HepG2 (cell line): ENCODE measurements around the gene PPP1R13B. TPM values are rescaled to one million over a fixed set of nuclear protein-coding genes. Genes with fewer than 3 reads are reported as not detected.
A peak's percentile ranks its signal among the peaks of the same experiment; 100 is the strongest.

Experiments
- ATF1 ChIP-seq: IDR thresholded peaks from 2 replicates; pipeline ENCODE4 v1.6.1; 2016; ENCODE audit warnings: mild to moderate bottlenecking, control low read depth
- GABPB1 ChIP-seq: IDR thresholded peaks from 2 replicates; pipeline ENCODE4 v1.6.1; 2016; ENCODE audit warnings: mild to moderate bottlenecking, missing genetic modification reagents, moderate library complexity, missing compliant biosample characterization
- GATAD2A ChIP-seq: IDR thresholded peaks from 2 replicates; pipeline ENCODE4 v1.6.1; 2016
- HNF4A ChIP-seq: sonication (generic); formaldehyde crosslinking; IDR thresholded peaks from 2 replicates; pipeline ENCODE4 v1.4.0; 2020; ENCODE audit warnings: missing genetic modification reagents
- KDM4B ChIP-seq: sonication (generic); formaldehyde crosslinking; IDR thresholded peaks from 2 replicates; pipeline ENCODE4 v1.4.0; 2020; ENCODE audit warnings: missing genetic modification reagents
- MTF2 ChIP-seq: sonication (generic); formaldehyde crosslinking; IDR thresholded peaks from 2 replicates; pipeline ENCODE4 v1.5.0; 2020; ENCODE audit warnings: missing genetic modification reagents, borderline replicate concordance
- POLR2AphosphoS5 ChIP-seq: IDR thresholded peaks from 2 replicates; pipeline ENCODE4 v1.6.1; 2012; ENCODE audit warnings: low read depth, low read length
- SP5 ChIP-seq: IDR thresholded peaks from 2 replicates; pipeline ENCODE4 v1.6.1; 2016; ENCODE audit warnings: low read depth, borderline replicate concordance
- ZBTB7A ChIP-seq: sonication (generic); formaldehyde crosslinking; IDR thresholded peaks from 2 replicates; pipeline ENCODE4 v1.8.0; 2022; ENCODE audit warnings: mild to moderate bottlenecking, missing genetic modification reagents
- ZNF205 ChIP-seq: IDR thresholded peaks from 2 replicates; pipeline ENCODE4 v1.6.1; 2018; ENCODE audit warnings: missing biosample characterization, missing genetic modification reagents
- ZNF891 ChIP-seq: sonication (generic); formaldehyde crosslinking; IDR thresholded peaks from 2 replicates; pipeline ENCODE4 v1.5.0; 2020; ENCODE audit warnings: mild to moderate bottlenecking, missing genetic modification reagents
- polyA plus RNA-seq, 8 experiments: library from polyadenylated mRNA; depleted of rRNA in 3 of 8; stranded (reverse) in 7 of 8; unstranded in 1 of 8; fragments of >200 nt; fragmentation: Illumina TruSeq in 4 of 8; extraction: Trizol in 4 of 8; gene quantifications; 2 replicates each; pipeline versions ENCODE4 v1.2.1 to v1.2.3, GENCODE V29; 2011 to 2016; ENCODE audit warnings: low read depth in 4 of 8, missing spikeins in 1 of 8, mixed read lengths in 1 of 8; ENCODE audit not compliant: insufficient read depth in 1 of 8
- total RNA-seq, 5 experiments: library from RNA; depleted of rRNA; stranded (reverse); fragments of >200 nt; fragmentation: Illumina TruSeq; extraction: Trizol; gene quantifications; 2 replicates each; pipeline ENCODE4 v1.2.3, GENCODE V29; 2016; ENCODE audit warnings: low read depth in 1 of 5
- TF ChIP-seq, protein P1 (sequence below): IDR thresholded peaks from 2 replicates; pipeline ENCODE4 v1.6.1; 2016; ENCODE audit warnings: missing compliant biosample characterization, missing genetic modification reagents, borderline replicate concordance
- TF ChIP-seq, protein P2 (sequence below): sonication (generic); formaldehyde crosslinking; IDR thresholded peaks from 2 replicates; pipeline ENCODE4 v1.4.0; 2020; ENCODE audit warnings: missing genetic modification reagents, borderline replicate concordance
- TF ChIP-seq, protein P3 (sequence below): sonication (generic); formaldehyde crosslinking; IDR thresholded peaks from 2 replicates; pipeline ENCODE4 v1.4.0; 2020; ENCODE audit warnings: missing genetic modification reagents, mild to moderate bottlenecking, borderline replicate concordance
- TF ChIP-seq, protein P4 (sequence below): sonication (generic); formaldehyde crosslinking; IDR thresholded peaks from 2 replicates; pipeline ENCODE4 v1.5.1; 2020; ENCODE audit warnings: mild to moderate bottlenecking, missing genetic modification reagents, moderate library complexity

PPP1R13B gene
- total and polyA plus RNA-seq, 2 of the 13 experiments (the other 11 are each of a cell fraction or from before 2014, with no cell fraction given), result 4.6 to 9.4 TPM

DNA sequence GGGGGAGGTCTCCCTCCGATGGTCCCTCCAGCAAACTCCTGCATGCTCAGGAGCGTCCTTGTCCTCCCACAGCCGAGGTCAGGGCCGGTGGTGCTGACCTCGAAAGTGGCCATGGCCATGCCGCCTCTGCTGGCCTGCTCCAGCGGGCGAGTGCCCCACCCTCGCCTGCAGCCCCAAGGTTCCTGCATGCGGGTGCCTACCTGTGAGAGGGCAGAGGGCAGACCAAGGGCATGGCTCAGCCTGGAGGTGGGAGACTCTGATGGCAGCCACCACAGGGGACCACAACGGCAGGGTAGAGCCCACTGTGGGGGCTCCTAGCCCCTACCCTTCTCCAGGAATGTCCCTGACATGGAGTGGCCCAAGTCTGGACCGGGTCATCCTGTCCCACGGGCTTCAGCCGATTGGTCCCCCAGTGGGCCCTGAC, 38.1 kb upstream of the PPP1R13B start (continued):
- TF ChIP-seq, protein P1, sequence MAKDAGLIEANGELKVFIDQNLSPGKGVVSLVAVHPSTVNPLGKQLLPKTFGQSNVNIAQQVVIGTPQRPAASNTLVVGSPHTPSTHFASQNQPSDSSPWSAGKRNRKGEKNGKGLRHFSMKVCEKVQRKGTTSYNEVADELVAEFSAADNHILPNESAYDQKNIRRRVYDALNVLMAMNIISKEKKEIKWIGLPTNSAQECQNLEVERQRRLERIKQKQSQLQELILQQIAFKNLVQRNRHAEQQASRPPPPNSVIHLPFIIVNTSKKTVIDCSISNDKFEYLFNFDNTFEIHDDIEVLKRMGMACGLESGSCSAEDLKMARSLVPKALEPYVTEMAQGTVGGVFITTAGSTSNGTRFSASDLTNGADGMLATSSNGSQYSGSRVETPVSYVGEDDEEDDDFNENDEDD (CRISPR knock-in tag), result 0 out of 2 replicates have a peak, but pooled peaks have one; percentile 30
- TF ChIP-seq, protein P2, sequence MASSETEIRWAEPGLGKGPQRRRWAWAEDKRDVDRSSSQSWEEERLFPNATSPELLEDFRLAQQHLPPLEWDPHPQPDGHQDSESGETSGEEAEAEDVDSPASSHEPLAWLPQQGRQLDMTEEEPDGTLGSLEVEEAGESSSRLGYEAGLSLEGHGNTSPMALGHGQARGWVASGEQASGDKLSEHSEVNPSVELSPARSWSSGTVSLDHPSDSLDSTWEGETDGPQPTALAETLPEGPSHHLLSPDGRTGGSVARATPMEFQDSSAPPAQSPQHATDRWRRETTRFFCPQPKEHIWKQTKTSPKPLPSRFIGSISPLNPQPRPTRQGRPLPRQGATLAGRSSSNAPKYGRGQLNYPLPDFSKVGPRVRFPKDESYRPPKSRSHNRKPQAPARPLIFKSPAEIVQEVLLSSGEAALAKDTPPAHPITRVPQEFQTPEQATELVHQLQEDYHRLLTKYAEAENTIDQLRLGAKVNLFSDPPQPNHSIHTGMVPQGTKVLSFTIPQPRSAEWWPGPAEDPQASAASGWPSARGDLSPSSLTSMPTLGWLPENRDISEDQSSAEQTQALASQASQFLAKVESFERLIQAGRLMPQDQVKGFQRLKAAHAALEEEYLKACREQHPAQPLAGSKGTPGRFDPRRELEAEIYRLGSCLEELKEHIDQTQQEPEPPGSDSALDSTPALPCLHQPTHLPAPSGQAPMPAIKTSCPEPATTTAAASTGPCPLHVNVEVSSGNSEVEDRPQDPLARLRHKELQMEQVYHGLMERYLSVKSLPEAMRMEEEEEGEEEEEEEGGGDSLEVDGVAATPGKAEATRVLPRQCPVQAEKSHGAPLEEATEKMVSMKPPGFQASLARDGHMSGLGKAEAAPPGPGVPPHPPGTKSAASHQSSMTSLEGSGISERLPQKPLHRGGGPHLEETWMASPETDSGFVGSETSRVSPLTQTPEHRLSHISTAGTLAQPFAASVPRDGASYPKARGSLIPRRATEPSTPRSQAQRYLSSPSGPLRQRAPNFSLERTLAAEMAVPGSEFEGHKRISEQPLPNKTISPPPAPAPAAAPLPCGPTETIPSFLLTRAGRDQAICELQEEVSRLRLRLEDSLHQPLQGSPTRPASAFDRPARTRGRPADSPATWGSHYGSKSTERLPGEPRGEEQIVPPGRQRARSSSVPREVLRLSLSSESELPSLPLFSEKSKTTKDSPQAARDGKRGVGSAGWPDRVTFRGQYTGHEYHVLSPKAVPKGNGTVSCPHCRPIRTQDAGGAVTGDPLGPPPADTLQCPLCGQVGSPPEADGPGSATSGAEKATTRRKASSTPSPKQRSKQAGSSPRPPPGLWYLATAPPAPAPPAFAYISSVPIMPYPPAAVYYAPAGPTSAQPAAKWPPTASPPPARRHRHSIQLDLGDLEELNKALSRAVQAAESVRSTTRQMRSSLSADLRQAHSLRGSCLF (CRISPR knock-in tag), result no peak
- TF ChIP-seq ZBTB7A (CRISPR knock-in tag), result peak; percentile 58; the same call in 1 of the 2 replicates
- TF ChIP-seq, protein P3, sequence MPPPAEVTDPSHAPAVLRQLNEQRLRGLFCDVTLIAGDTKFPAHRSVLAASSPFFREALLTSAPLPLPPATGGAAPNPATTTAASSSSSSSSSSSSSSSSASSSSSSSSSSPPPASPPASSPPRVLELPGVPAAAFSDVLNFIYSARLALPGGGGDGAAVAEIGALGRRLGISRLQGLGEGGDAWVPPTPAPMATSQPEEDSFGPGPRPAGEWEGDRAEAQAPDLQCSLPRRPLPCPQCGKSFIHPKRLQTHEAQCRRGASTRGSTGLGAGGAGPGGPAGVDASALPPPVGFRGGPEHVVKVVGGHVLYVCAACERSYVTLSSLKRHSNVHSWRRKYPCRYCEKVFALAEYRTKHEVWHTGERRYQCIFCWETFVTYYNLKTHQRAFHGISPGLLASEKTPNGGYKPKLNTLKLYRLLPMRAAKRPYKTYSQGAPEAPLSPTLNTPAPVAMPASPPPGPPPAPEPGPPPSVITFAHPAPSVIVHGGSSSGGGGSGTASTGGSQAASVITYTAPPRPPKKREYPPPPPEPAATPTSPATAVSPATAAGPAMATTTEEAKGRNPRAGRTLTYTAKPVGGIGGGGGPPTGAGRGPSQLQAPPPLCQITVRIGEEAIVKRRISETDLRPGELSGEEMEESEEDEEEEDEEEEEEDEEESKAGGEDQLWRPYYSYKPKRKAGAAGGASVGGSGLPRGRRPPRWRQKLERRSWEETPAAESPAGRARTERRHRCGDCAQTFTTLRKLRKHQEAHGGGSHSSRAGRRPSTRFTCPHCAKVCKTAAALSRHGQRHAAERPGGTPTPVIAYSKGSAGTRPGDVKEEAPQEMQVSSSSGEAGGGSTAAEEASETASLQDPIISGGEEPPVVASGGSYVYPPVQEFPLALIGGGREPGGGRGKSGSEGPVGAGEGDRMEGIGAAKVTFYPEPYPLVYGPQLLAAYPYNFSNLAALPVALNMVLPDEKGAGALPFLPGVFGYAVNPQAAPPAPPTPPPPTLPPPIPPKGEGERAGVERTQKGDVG (CRISPR knock-in tag), result peak; percentile 75; the same call in 1 of the 2 replicates
- TF ChIP-seq KDM4B, result no peak
- peak; percentile 51; the same call in 1 of the 2 replicates for TF ChIP-seq GABPB1 (CRISPR knock-in tag)
- no peak for TF ChIP-seq ATF1
- TF ChIP-seq SP5 (CRISPR knock-in tag), result peak; percentile 47
- TF ChIP-seq MTF2 (CRISPR knock-in tag), result no peak
- no peak for TF ChIP-seq ZNF205
- TF ChIP-seq POLR2AphosphoS5, result 0 out of 2 replicates have a peak, but pooled peaks have one; percentile 4
- TF ChIP-seq, protein P4, sequence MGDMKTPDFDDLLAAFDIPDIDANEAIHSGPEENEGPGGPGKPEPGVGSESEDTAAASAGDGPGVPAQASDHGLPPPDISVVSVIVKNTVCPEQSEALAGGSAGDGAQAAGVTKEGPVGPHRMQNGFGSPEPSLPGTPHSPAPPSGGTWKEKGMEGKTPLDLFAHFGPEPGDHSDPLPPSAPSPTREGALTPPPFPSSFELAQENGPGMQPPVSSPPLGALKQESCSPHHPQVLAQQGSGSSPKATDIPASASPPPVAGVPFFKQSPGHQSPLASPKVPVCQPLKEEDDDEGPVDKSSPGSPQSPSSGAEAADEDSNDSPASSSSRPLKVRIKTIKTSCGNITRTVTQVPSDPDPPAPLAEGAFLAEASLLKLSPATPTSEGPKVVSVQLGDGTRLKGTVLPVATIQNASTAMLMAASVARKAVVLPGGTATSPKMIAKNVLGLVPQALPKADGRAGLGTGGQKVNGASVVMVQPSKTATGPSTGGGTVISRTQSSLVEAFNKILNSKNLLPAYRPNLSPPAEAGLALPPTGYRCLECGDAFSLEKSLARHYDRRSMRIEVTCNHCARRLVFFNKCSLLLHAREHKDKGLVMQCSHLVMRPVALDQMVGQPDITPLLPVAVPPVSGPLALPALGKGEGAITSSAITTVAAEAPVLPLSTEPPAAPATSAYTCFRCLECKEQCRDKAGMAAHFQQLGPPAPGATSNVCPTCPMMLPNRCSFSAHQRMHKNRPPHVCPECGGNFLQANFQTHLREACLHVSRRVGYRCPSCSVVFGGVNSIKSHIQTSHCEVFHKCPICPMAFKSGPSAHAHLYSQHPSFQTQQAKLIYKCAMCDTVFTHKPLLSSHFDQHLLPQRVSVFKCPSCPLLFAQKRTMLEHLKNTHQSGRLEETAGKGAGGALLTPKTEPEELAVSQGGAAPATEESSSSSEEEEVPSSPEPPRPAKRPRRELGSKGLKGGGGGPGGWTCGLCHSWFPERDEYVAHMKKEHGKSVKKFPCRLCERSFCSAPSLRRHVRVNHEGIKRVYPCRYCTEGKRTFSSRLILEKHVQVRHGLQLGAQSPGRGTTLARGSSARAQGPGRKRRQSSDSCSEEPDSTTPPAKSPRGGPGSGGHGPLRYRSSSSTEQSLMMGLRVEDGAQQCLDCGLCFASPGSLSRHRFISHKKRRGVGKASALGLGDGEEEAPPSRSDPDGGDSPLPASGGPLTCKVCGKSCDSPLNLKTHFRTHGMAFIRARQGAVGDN, result peak; percentile 83
- TF ChIP-seq HNF4A (CRISPR knock-in tag), result peak; percentile 57
- peak; percentile 32; the same call in 1 of the 2 replicates for TF ChIP-seq GATAD2A
- peak; percentile 49; the same call in 1 of the 2 replicates for TF ChIP-seq ZNF891
